ENCODE results near the gene CT55.

DNA sequence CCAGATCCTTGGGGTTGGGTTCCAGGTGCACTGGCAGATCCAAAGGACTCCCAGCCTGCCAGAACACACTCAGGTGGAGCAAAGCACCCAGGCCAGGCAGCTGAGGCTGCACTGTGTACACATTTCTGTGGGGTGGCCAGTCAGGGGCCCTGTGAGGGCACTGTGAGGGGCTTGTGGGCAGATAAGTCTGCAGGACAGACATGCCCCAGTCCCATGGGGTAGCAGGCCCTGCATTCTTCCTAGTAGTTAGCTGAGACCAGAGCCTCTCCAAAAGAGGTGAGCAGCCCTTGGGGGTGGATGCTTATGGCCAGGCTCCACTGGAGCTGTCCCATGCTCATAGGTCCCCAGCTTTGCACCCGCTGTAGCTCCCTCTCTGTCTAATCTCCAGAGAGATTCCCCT, 58.5 kb downstream of the CT55 start:
- TF ChIP-seq, protein P1, sequence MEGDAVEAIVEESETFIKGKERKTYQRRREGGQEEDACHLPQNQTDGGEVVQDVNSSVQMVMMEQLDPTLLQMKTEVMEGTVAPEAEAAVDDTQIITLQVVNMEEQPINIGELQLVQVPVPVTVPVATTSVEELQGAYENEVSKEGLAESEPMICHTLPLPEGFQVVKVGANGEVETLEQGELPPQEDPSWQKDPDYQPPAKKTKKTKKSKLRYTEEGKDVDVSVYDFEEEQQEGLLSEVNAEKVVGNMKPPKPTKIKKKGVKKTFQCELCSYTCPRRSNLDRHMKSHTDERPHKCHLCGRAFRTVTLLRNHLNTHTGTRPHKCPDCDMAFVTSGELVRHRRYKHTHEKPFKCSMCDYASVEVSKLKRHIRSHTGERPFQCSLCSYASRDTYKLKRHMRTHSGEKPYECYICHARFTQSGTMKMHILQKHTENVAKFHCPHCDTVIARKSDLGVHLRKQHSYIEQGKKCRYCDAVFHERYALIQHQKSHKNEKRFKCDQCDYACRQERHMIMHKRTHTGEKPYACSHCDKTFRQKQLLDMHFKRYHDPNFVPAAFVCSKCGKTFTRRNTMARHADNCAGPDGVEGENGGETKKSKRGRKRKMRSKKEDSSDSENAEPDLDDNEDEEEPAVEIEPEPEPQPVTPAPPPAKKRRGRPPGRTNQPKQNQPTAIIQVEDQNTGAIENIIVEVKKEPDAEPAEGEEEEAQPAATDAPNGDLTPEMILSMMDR (conservative IDR thresholded peaks at IDR 0.05 in 1 of 2, IDR thresholded peaks at IDR 0.05 in 1 of 2; ENCODE audit: extremely low read depth in 1 of 2, insufficient read depth in 1 of 2, low read depth in 1 of 2, low read length in 2 of 2) = no peak
- no peak for TF ChIP-seq EZH2 (IDR thresholded peaks at IDR 0.05; ENCODE audit: borderline replicate concordance, low read length)

Data from mammary epithelial cell (primary cell).